ENCODE measurements around the gene MRGPRD. TPM values are rescaled to one million over a fixed set of nuclear protein-coding genes. Genes with fewer than 3 reads are reported as not detected.

The MRGPRD gene
- total RNA-seq, 2 experiments from 2014 or later: not detected

DNA sequence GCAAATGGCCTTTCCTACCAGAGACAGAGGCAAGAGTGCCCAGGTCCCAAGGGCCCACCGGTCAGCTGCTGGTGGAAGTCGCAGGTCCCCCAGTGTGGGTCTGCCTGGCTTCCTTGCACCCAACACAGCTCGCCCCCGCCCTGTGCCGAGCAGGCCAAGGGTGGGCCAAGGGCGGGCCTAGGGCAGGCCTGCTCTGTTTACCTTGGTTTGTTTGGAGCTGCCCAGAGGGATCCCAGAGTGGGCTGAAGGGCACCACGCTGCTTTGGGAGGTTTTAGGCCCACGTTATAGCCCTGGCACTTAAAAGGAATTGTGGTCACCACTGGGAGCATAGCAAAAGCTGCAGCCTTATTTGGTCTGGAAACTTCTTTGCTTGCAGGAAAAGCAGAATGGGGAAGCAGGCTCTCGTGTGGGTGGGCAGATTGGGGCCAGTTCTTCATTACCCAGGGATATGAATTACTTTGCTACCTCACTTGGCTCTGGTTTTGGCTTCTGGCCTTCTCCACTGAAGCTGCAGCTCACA lies 38.0 kb downstream of the MRGPRD start:
- Histone ChIP-seq H4K20me1 (ENCODE audit: insufficient read depth, low read length) (no peaks in the 10 kb centered on the region), H3K4me2 (ENCODE audit: low read length) (no peak overlapping the region), H3K9me3 (ENCODE audit: low read length) (no peaks in the 10 kb centered on the region), H3K9me2 (ENCODE audit: insufficient read depth, low read length) (no peaks in the 10 kb centered on the region), H3K4me1 (ENCODE audit: insufficient read depth, low read length, poor library complexity, severe bottlenecking) (no peaks in the 10 kb centered on the region), H3K36me3 (ENCODE audit: insufficient read depth, low read length) (peaks cover 4% of the 10 kb centered on the region; the same call in 1 of the 2 replicates), H3K4me3 (ENCODE audit: low read depth, low read length, poor library complexity, severe bottlenecking) (no peak overlapping the region), H3K27ac (ENCODE audit: low read depth, low read length, poor library complexity, severe bottlenecking) (no peak overlapping the region), H3K79me2 (ENCODE audit: insufficient read depth, low read depth, low read length) (no peaks in the 10 kb centered on the region), H2AFZ (ENCODE audit: low read length) (no peak overlapping the region)
- ChIA-PET CTCF (ENCODE audit: unreplicated experiment) (no interaction called here), POLR2A (no interaction called here)
- no peak for DNase-seq (ENCODE audit: low spot score)
- no TSS peak for BruUV-seq (replicated peaks)
- no peak for TF ChIP-seq CTCF (conservative IDR thresholded peaks at IDR 0.05; ENCODE audit: low read length)
- TF ChIP-seq EZH2phosphoT487 (IDR thresholded peaks at IDR 0.05; ENCODE audit: borderline replicate concordance, low read depth, low read length): no peak
- intact Hi-C loops (cut with micrococcal nuclease; ENCODE audit: unreplicated experiment): no loop called here

- H2AFZ ChIP-seq (ENCODE audit: low read length): no peak overlapping the region
- H3K4me3 ChIP-seq (ENCODE audit: low read depth, low read length, poor library complexity, severe bottlenecking): no peak overlapping the region
- intact Hi-C loops (cut with micrococcal nuclease; ENCODE audit: unreplicated experiment): no loop called here
- no peaks in the 10 kb centered on the region for H4K20me1 ChIP-seq (ENCODE audit: insufficient read depth, low read length)
- H3K4me2 ChIP-seq (ENCODE audit: low read length): no peak overlapping the region
- ChIA-PET POLR2A (no interaction called here), CTCF (ENCODE audit: unreplicated experiment) (no interaction called here)
- peaks cover 10% of the 10 kb centered on the region; the same call in 1 of the 2 replicates for H3K36me3 ChIP-seq (ENCODE audit: insufficient read depth, low read length)
- no peaks in the 10 kb centered on the region for H3K4me1 ChIP-seq (ENCODE audit: insufficient read depth, low read length, poor library complexity, severe bottlenecking)
- DNase-seq (ENCODE audit: low spot score): no peak
- TF ChIP-seq EZH2phosphoT487 (IDR thresholded peaks at IDR 0.05; ENCODE audit: borderline replicate concordance, low read depth, low read length) (no peak), CTCF (conservative IDR thresholded peaks at IDR 0.05; ENCODE audit: low read length) (no peak)
- no TSS peak for BruUV-seq (replicated peaks)
- no peaks in the 10 kb centered on the region for H3K79me2 ChIP-seq (ENCODE audit: insufficient read depth, low read depth, low read length)
- H3K9me2 ChIP-seq (ENCODE audit: insufficient read depth, low read length): no peaks in the 10 kb centered on the region
- no peaks in the 10 kb centered on the region for H3K9me3 ChIP-seq (ENCODE audit: low read length)
- no peak overlapping the region for H3K27ac ChIP-seq (ENCODE audit: low read depth, low read length, poor library complexity, severe bottlenecking)
Measured at GRCh38 chr11:68942095-68942620, 38.6 kb downstream of the MRGPRD start.

DNA sequence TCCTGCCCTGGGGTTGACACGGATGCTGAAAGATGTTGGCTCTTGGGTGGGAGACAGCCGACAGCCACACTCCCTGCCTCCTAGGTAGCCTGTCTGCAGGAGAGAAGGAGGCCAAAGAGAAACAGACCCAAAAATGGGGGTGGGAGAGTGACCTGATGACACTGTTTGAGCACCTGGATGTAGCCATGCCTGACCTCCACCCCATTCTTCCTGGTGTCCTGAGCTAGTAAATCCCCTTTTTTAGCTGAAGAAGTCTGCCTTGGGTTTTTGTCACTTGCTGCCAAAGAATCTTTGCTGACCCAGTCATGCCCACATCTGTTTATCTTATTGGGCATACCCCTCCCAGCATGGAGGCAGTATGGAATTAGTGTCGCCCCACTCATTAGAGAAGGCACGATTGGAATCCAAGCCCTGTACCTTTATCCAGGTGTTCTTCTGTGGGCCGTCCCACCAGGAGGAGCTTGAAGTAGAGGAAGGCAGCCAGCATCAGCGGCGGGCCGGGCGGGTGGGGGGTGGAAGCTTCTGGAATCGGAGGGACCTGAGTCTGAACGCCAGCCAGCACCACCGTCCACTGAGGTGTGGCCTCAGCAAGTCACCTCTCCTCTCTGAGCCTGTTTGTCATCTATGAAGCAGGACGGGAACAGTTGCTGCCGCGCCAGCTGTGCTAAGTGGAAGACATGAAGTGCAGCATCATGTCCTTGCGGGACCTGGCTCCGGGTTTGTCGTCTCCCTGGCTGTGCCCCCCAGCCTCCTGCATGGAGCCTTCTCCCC lies 39.3 kb downstream of the MRGPRD start:
- Histone ChIP-seq H3K9me2 (ENCODE audit: insufficient read depth, low read length) (no peaks in the 10 kb centered on the region), H3K4me2 (ENCODE audit: low read length) (no peak overlapping the region), H3K36me3 (ENCODE audit: insufficient read depth, low read length) (peaks cover 16% of the 10 kb centered on the region; the same call in 1 of the 2 replicates), H2AFZ (ENCODE audit: low read length) (no peak overlapping the region), H4K20me1 (ENCODE audit: insufficient read depth, low read length) (no peaks in the 10 kb centered on the region), H3K4me1 (ENCODE audit: insufficient read depth, low read length, poor library complexity, severe bottlenecking) (no peaks in the 10 kb centered on the region), H3K9me3 (ENCODE audit: low read length) (no peaks in the 10 kb centered on the region), H3K79me2 (ENCODE audit: insufficient read depth, low read depth, low read length) (no peaks in the 10 kb centered on the region), H3K27ac (ENCODE audit: low read depth, low read length, poor library complexity, severe bottlenecking) (no peak overlapping the region), H3K4me3 (ENCODE audit: low read depth, low read length, poor library complexity, severe bottlenecking) (no peak overlapping the region)
- intact Hi-C loops (cut with micrococcal nuclease; ENCODE audit: unreplicated experiment): no loop called here
- TF ChIP-seq EZH2phosphoT487 (IDR thresholded peaks at IDR 0.05; ENCODE audit: borderline replicate concordance, low read depth, low read length) (no peak), CTCF (conservative IDR thresholded peaks at IDR 0.05; ENCODE audit: low read length) (no peak)
- ChIA-PET POLR2A (no interaction called here), CTCF (ENCODE audit: unreplicated experiment) (no interaction called here)
- no peak for DNase-seq (ENCODE audit: low spot score)
- no TSS peak for BruUV-seq (replicated peaks)
